SK-N-SH treated with all-trans-retinoic acid at 6 μM for 48 hours (cell line): ENCODE measurements around the gene MAGEB17.

ENCODE experiments used
- CREB5 ChIP-seq: fragments of 250-450 bp; sonication (Bioruptor Pico); IDR thresholded peaks from 2 replicates; pipeline ENCODE4 v1.5.1; 2020; ENCODE audit warnings: low read depth, mild to moderate bottlenecking, moderate library complexity
- CSDC2 ChIP-seq: fragments of 250-450 bp; sonication (Bioruptor Pico); IDR thresholded peaks from 2 replicates; pipeline ENCODE4 v1.5.0; 2020; ENCODE audit warnings: mild to moderate bottlenecking, moderate library complexity
- ESRRG ChIP-seq: fragments of 250-450 bp; sonication (Bioruptor Pico); IDR thresholded peaks from 2 replicates; pipeline ENCODE4 v1.6.1; 2021; ENCODE audit warnings: mild to moderate bottlenecking
- TOX ChIP-seq: fragments of 250-450 bp; sonication (Bioruptor Pico); IDR thresholded peaks from 2 replicates; pipeline ENCODE4 v1.8.0; 2021; ENCODE audit warnings: mild to moderate bottlenecking, moderate library complexity, borderline replicate concordance
- TSHZ2 ChIP-seq: fragments of 250-450 bp; sonication (Bioruptor Pico); IDR thresholded peaks from 2 replicates; pipeline ENCODE4 v1.5.0; 2020; ENCODE audit warnings: mild to moderate bottlenecking, moderate library complexity
- ZC3H10 ChIP-seq: fragments of 250-450 bp; sonication (Bioruptor Pico); IDR thresholded peaks from 2 replicates; pipeline ENCODE4 v1.5.1; 2021; ENCODE audit warnings: mild to moderate bottlenecking, moderate library complexity
- ZFP3 ChIP-seq: fragments of 250-450 bp; sonication (Bioruptor Pico); IDR thresholded peaks from 2 replicates; pipeline ENCODE4 v1.5.0; 2020; ENCODE audit warnings: mild to moderate bottlenecking, moderate library complexity
- ZNF70 ChIP-seq: fragments of 450-650 bp; formaldehyde crosslinking; IDR thresholded peaks from 2 replicates; pipeline ENCODE4 v1.5.0; 2020; ENCODE audit warnings: mild to moderate bottlenecking, moderate library complexity
- ZNF8 ChIP-seq: fragments of 450-650 bp; formaldehyde crosslinking; IDR thresholded peaks from 2 replicates; pipeline ENCODE4 v1.5.0; 2020; ENCODE audit warnings: mild to moderate bottlenecking, moderate library complexity

GRCh38 chrX:16162391-16162790 is 4.9 kb upstream of the MAGEB17 start:
- TF ChIP-seq CSDC2 (CRISPR knock-in tag), result no peak
- TF ChIP-seq TOX (CRISPR knock-in tag), result no peak
- no peak for TF ChIP-seq ZNF70 (CRISPR knock-in tag)
- no peak for TF ChIP-seq CREB5 (CRISPR knock-in tag)
- no peak for TF ChIP-seq ZNF8 (CRISPR knock-in tag)
- no peak for TF ChIP-seq ESRRG (CRISPR knock-in tag)
- no peak for TF ChIP-seq ZC3H10
- no peak for TF ChIP-seq ZFP3
- no peak for TF ChIP-seq TSHZ2 (CRISPR knock-in tag)
